HCT116 (cell line): ENCODE measurements around the gene SDE2. TPM values are rescaled to one million over a fixed set of nuclear protein-coding genes. Genes with fewer than 3 reads are reported as not detected.

Experiments
- ATAC-seq: fragments of 200-7000 bp; cut with Tn5 transposase; 2 replicates; pipeline ENCODE4 v1.9.1; 2020; ENCODE audit warnings: mild to moderate bottlenecking, moderate library complexity
- BruUV-seq: library from RNA; stranded (reverse); fragments of 400-500 nt; replicated peaks from 2 replicates; lab custom pipeline; 2021; lab: Mats Ljungman, UMichigan
- CTCF ChIA-PET: fragments of 300-600 bp; sonication (Branson Sonifier 250); formaldehyde crosslinking; loops from one replicate; lab custom pipeline; 2021; ENCODE audit warnings: antibody characterized with exemption; lab: Charles Lee
- POLR2A ChIA-PET: fragments of 300-600, 350-600 bp; sonication (Branson Sonifier 250); formaldehyde crosslinking; loops from one replicate; lab custom pipeline; 2021; ENCODE audit warnings: antibody characterized with exemption; lab: Charles Lee
- RAD21 ChIA-PET, 2 experiments: fragments of 300-600 bp; sonication (Branson Sonifier 250); formaldehyde crosslinking; loops; one replicate each; lab custom pipeline; 2023; ENCODE audit warnings: low total read pairs in 2 of 2; ENCODE audit not compliant: uncharacterized antibody in 2 of 2, unreplicated experiment in 2 of 2, low non-redundant PET in 1 of 2; lab: Charles Lee
- DNase-seq: peaks from one replicate; pipeline ENCODE4 v3.0.0-alpha.2; 2010; ENCODE audit warnings: low read depth, low spot score
- H2AFZ ChIP-seq: fragments of 200-600 bp; shearing (Covaris generic), sonication (generic); 2 replicates; pipeline ENCODE4 v1.6.1; 2017; ENCODE audit warnings: low read depth, mixed run types, mixed read lengths, antibody characterized with exemption, low read length; ENCODE audit not compliant: poor library complexity, severe bottlenecking
- H3K27ac ChIP-seq: 2 replicates; pipeline ENCODE4 v1.5.1; 2012; ENCODE audit warnings: low read depth, low read length
- H3K27me3 ChIP-seq: fragments of 200-600 bp; sonication (generic); 2 replicates; pipeline ENCODE4 v1.6.1; 2016; ENCODE audit warnings: mixed run types, low read length, mixed read lengths; ENCODE audit not compliant: insufficient read depth
- H3K36me3 ChIP-seq, 2 experiments: fragments of 200-500 bp in 1 of 2; fragments of 200-600 bp in 1 of 2; sonication (Bioruptor generic) in 1 of 2; sonication (generic) in 1 of 2; 2 replicates each; pipeline versions ENCODE4 v1.5.1 to v1.6.1; 2014 to 2016; ENCODE audit warnings: low read length in 2 of 2, inconsistent platforms in 1 of 2, mixed read lengths in 1 of 2, mixed run types in 1 of 2; ENCODE audit not compliant: insufficient read depth in 2 of 2, control insufficient read depth in 1 of 2
- H3K4me1 ChIP-seq, 2 experiments: fragments of 200-600 bp in 1 of 2; sonication (generic) in 1 of 2; 2 replicates each; pipeline versions ENCODE4 v1.5.1 to v1.6.1; 2012 to 2017; ENCODE audit warnings: low read length in 2 of 2, inconsistent platforms in 1 of 2, mild to moderate bottlenecking in 1 of 2, mixed read lengths in 1 of 2, mixed run types in 1 of 2, moderate library complexity in 1 of 2; ENCODE audit not compliant: insufficient read depth in 2 of 2, control insufficient read depth in 1 of 2
- H3K4me2 ChIP-seq: fragments of 200-600 bp; sonication (generic); 2 replicates; pipeline ENCODE4 v1.6.1; 2017; ENCODE audit warnings: mixed run types, low read length, mixed read lengths
- H3K4me3 ChIP-seq, 2 experiments: fragments of 200-600 bp in 1 of 2; sonication (generic) in 1 of 2; replicated peaks in 1 of 2; 2 replicates each; pipeline ENCODE4 v1.5.1; 2011 to 2016; ENCODE audit warnings: low read length in 2 of 2, control low read depth in 1 of 2, low read depth in 1 of 2, mild to moderate bottlenecking in 1 of 2, mixed read lengths in 1 of 2, mixed run types in 1 of 2
- H3K79me2 ChIP-seq: fragments of 200-600 bp; sonication (generic); 2 replicates; pipeline ENCODE4 v1.6.1; 2017; ENCODE audit warnings: mild to moderate bottlenecking, mixed run types, low read length, moderate library complexity, mixed read lengths; ENCODE audit not compliant: insufficient read depth
- H3K9ac ChIP-seq: fragments of 200-600 bp; sonication (generic); 2 replicates; pipeline ENCODE4 v1.6.1; 2016; ENCODE audit warnings: low read length, mixed read lengths
- H3K9me2 ChIP-seq: fragments of 200-600 bp; sonication (generic), shearing (Covaris generic); 2 replicates; pipeline ENCODE4 v1.6.1; 2017; ENCODE audit warnings: mixed run types, mild to moderate bottlenecking, moderate library complexity; ENCODE audit not compliant: insufficient read depth
- H3K9me3 ChIP-seq, 2 experiments: fragments of 200-500 bp in 1 of 2; fragments of 200-600 bp in 1 of 2; sonication (Bioruptor generic) in 1 of 2; sonication (generic) in 1 of 2; 2 replicates each; pipeline ENCODE4 v1.6.1; 2014 to 2017; ENCODE audit warnings: low read length in 2 of 2, mixed read lengths in 2 of 2, inconsistent platforms in 1 of 2, low read depth in 1 of 2, mild to moderate bottlenecking in 1 of 2, mixed run types in 1 of 2, moderate library complexity in 1 of 2; ENCODE audit not compliant: control insufficient read depth in 1 of 2, insufficient read depth in 1 of 2
- H4K20me1 ChIP-seq: fragments of 200-600 bp; sonication (generic), shearing (Covaris generic); 2 replicates; pipeline ENCODE4 v1.6.1; 2017; ENCODE audit warnings: mixed run types, mild to moderate bottlenecking, moderate library complexity; ENCODE audit not compliant: insufficient read depth
- EGR1 ChIP-seq: IDR thresholded peaks from 2 replicates; pipeline ENCODE4 v1.6.1; 2012; ENCODE audit warnings: low read depth
- ELF1 ChIP-seq: IDR thresholded peaks from 2 replicates; pipeline ENCODE4 v1.6.1; 2012; ENCODE audit warnings: low read depth, borderline replicate concordance
- EZH2phosphoT487 ChIP-seq: fragments of 200-600 bp; IDR thresholded peaks from 2 replicates; pipeline ENCODE4 v1.6.1; 2018; ENCODE audit warnings: antibody characterized with exemption, borderline replicate concordance
- MAX ChIP-seq: IDR thresholded peaks from 2 replicates; pipeline ENCODE4 v1.6.1; 2012
- POLR2A ChIP-seq: IDR thresholded peaks from 2 replicates; pipeline ENCODE4 v1.7.0; 2011; ENCODE audit warnings: borderline replicate concordance; ENCODE audit not compliant: insufficient read depth, insufficient read length; ENCODE audit errors: extremely low read depth
- POLR2AphosphoS5 ChIP-seq: IDR thresholded peaks from 2 replicates; pipeline ENCODE4 v1.6.1; 2011; ENCODE audit warnings: mild to moderate bottlenecking, low read depth, low read length, moderate library complexity
- RAD21 ChIP-seq: IDR thresholded peaks from 2 replicates; pipeline ENCODE4 v1.6.1; 2012; ENCODE audit warnings: low read depth, mild to moderate bottlenecking
- SP1 ChIP-seq: IDR thresholded peaks from 2 replicates; pipeline ENCODE4 v1.6.1; 2012; ENCODE audit warnings: low read depth
- SRF ChIP-seq: IDR thresholded peaks from 2 replicates; pipeline ENCODE4 v1.6.1; 2012; ENCODE audit warnings: low read depth
- YY1 ChIP-seq: IDR thresholded peaks from 2 replicates; pipeline ENCODE4 v1.6.1; 2011; ENCODE audit warnings: low read length, low read depth, moderate library complexity, mild to moderate bottlenecking; ENCODE audit not compliant: insufficient replicate concordance; ENCODE audit errors: extremely low read depth
- ZFX ChIP-seq: fragments of 450-650 bp; IDR thresholded peaks from 2 replicates; pipeline ENCODE4 v1.6.1; 2017
- ZNF274 ChIP-seq: fragments of 200-500 bp; sonication (Bioruptor generic); IDR thresholded peaks from 2 replicates; pipeline ENCODE4 v1.6.1; 2014; ENCODE audit warnings: mild to moderate bottlenecking, low read depth, low read length, inconsistent platforms
- intact Hi-C: fragments of 100-400 bp; cut with micrococcal nuclease; formaldehyde crosslinking; loops from 2 replicates; pipeline ENCODE4 v1.10.0; 2022
- total RNA-seq: library from RNA; stranded (reverse); gene quantifications from one replicate; pipeline ENCODE4 v1.2.1, GENCODE V29; 2021; ENCODE audit not compliant: unreplicated experiment
- TF ChIP-seq, protein P1 (sequence below): IDR thresholded peaks from 2 replicates; pipeline ENCODE4 v1.6.1; 2012; ENCODE audit warnings: low read depth

Gene SDE2
- total RNA-seq, 1 experiment from 2014 or later = 22.5 TPM

DNA sequence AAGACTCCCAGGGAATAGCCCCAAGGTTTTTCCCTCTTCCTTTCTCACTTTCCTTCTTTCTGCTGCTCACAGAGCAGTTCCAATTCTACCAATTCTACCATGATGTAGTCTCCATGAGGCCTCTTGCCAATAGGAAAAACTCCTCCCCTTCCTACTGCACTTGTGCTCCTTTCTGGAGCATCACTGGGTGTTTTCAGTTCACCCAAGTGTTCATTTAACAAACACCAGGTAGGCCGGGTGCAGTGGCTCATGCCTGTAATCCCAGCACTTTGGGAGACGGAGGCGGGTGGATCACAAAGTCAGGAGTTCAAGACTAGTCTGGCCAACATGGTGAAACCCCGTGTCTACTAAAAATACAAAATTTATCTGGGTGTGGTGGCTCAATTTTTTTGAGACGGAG, 36.8 kb upstream of the SDE2 start:
- ATAC-seq (no peak), DNase-seq (no peak)
- RAD21 ChIA-PET = no interaction called here
- no peaks in the 10 kb centered on the region for H3K4me1 ChIP-seq
- H3K27me3 ChIP-seq = no peaks in the 10 kb centered on the region; the same call in 1 of the 2 replicates
- CTCF ChIA-PET = no interaction called here
- no peak overlapping the region for H3K9ac ChIP-seq
- H3K9me3 ChIP-seq = no peaks in the 10 kb centered on the region
- no peak overlapping the region for H2AFZ ChIP-seq
- no peak overlapping the region for H3K4me3 ChIP-seq
- H3K79me2 ChIP-seq = no peaks in the 10 kb centered on the region
- no peak overlapping the region for H3K27ac ChIP-seq
- POLR2A ChIA-PET = no interaction called here
- BruUV-seq = no TSS peak
- H3K36me3 ChIP-seq = no peaks in the 10 kb centered on the region
- intact Hi-C loops = no loop called here
- H3K9me2 ChIP-seq = no peaks in the 10 kb centered on the region; the same call in 1 of the 2 replicates
- TF ChIP-seq RAD21 (no peak), EZH2phosphoT487 (no peak), POLR2AphosphoS5 (no peak), ZNF274 (no peak), MAX (no peak), ZFX (no peak), EGR1 (no peak), ELF1 (no peak), SRF (no peak), POLR2A (no peak), YY1 (no peak), SP1 (no peak)
- TF ChIP-seq, protein P1, sequence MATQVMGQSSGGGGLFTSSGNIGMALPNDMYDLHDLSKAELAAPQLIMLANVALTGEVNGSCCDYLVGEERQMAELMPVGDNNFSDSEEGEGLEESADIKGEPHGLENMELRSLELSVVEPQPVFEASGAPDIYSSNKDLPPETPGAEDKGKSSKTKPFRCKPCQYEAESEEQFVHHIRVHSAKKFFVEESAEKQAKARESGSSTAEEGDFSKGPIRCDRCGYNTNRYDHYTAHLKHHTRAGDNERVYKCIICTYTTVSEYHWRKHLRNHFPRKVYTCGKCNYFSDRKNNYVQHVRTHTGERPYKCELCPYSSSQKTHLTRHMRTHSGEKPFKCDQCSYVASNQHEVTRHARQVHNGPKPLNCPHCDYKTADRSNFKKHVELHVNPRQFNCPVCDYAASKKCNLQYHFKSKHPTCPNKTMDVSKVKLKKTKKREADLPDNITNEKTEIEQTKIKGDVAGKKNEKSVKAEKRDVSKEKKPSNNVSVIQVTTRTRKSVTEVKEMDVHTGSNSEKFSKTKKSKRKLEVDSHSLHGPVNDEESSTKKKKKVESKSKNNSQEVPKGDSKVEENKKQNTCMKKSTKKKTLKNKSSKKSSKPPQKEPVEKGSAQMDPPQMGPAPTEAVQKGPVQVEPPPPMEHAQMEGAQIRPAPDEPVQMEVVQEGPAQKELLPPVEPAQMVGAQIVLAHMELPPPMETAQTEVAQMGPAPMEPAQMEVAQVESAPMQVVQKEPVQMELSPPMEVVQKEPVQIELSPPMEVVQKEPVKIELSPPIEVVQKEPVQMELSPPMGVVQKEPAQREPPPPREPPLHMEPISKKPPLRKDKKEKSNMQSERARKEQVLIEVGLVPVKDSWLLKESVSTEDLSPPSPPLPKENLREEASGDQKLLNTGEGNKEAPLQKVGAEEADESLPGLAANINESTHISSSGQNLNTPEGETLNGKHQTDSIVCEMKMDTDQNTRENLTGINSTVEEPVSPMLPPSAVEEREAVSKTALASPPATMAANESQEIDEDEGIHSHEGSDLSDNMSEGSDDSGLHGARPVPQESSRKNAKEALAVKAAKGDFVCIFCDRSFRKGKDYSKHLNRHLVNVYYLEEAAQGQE = no peak
- no peaks in the 10 kb centered on the region for H4K20me1 ChIP-seq
- no peak overlapping the region for H3K4me2 ChIP-seq
